Measurements from ENCODE around the gene APC. TPM values are rescaled to one million over a fixed set of nuclear protein-coding genes. Genes with fewer than 3 reads are reported as not detected.

APC gene
- polyA plus RNA-seq, 1 experiment: 14.7 TPM

DNA sequence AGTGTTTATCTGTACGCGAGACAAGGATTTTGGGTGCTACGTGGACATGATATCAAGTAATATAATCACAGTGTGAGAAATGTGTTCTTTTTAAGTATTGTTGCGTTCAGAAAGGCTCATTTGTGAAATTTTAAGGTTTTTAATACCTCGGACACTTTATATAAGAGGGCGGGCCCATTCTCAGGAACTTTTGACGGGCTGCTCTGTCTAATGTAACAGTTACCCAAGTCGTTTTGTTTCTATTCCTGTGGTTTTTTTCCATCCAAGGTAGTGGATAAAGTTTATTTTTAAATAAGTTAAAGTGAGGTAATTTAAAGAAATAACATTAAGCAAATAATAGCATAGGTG is 123.9 kb downstream of the APC start:
- ChIA-PET CTCF (no interaction called here), POLR2A (interaction anchor here (1.4 kb wide), 1 partner anchor 13 kb away, joined by 3 read pairs; no protein-coding TSS in a partner anchor)
- Histone ChIP-seq H3K27me3 (ENCODE audit: control insufficient read depth, insufficient read depth, low read length) (no peaks in the 10 kb centered on the region), H3K4me3 (ENCODE audit: low read depth, low read length) (peak overlapping the region; percentile 82), H3K36me3 (ENCODE audit: control insufficient read depth, insufficient read depth, low read length) (peaks cover 5% of the 10 kb centered on the region)
- TF ChIP-seq, protein P1, sequence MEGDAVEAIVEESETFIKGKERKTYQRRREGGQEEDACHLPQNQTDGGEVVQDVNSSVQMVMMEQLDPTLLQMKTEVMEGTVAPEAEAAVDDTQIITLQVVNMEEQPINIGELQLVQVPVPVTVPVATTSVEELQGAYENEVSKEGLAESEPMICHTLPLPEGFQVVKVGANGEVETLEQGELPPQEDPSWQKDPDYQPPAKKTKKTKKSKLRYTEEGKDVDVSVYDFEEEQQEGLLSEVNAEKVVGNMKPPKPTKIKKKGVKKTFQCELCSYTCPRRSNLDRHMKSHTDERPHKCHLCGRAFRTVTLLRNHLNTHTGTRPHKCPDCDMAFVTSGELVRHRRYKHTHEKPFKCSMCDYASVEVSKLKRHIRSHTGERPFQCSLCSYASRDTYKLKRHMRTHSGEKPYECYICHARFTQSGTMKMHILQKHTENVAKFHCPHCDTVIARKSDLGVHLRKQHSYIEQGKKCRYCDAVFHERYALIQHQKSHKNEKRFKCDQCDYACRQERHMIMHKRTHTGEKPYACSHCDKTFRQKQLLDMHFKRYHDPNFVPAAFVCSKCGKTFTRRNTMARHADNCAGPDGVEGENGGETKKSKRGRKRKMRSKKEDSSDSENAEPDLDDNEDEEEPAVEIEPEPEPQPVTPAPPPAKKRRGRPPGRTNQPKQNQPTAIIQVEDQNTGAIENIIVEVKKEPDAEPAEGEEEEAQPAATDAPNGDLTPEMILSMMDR (IDR thresholded peaks at IDR 0.05; ENCODE audit: insufficient read depth, low read depth, low read length): no peak
- DNase-seq (ENCODE audit: low read depth): no peak

DNA sequence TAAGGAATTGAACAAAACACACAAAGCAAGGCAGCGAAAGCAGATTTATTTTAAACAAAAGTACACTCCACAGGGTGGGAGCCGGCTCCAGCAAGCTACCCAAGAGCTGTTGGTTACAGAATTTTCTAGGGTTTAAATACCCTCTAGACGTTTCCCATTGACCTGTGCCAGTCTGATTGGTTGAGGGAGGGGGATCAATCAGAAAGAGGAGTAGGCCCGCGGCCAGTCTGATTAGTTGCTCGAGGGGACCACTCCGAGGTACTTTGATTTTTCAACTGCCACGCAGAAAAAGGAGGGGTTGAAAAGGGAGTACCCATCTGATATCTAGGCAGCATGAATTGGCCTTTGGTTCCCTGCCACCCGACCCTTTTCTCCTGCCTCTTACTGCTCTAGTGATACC is 124.4 kb downstream of the APC start:
- TF ChIP-seq, protein P1 (IDR thresholded peaks at IDR 0.05; ENCODE audit: insufficient read depth, low read depth, low read length): no peak
- ChIA-PET POLR2A (no interaction called here), CTCF (interaction anchor here (0.6 kb wide), 1 partner anchor 150 kb away, joined by 4 read pairs; no protein-coding TSS in a partner anchor)
- peaks cover 7% of the 10 kb centered on the region for H3K36me3 ChIP-seq (ENCODE audit: control insufficient read depth, insufficient read depth, low read length)
- no peaks in the 10 kb centered on the region for H3K27me3 ChIP-seq (ENCODE audit: control insufficient read depth, insufficient read depth, low read length)
- DNase-seq (ENCODE audit: low read depth): no peak
- peak overlapping the region; percentile 82 for H3K4me3 ChIP-seq (ENCODE audit: low read depth, low read length)

DNA sequence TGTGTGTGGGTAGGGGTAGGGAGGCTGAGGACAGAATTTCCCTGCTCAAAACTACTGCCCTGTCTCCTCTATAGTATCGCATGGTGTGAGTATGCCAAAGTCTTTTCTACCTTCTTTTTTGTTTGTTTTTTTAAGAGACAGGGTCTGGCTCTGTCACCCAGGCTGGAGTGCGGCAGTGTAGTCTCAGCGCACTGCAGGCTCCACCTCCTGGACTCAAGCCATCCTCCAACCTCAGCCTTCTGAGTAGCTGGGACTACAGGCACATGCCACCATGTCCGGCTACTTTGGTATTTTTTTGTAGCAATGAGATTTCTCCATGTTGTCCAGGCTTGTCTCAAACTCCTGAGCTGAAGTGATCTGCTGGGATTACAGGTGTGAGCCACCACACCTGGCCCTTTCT is 125.9 kb downstream of the APC start:
- CTCF ChIA-PET: interaction anchor here (0.6 kb wide), 1 partner anchor 15 kb away, joined by 3 read pairs; no protein-coding TSS in a partner anchor

DNA sequence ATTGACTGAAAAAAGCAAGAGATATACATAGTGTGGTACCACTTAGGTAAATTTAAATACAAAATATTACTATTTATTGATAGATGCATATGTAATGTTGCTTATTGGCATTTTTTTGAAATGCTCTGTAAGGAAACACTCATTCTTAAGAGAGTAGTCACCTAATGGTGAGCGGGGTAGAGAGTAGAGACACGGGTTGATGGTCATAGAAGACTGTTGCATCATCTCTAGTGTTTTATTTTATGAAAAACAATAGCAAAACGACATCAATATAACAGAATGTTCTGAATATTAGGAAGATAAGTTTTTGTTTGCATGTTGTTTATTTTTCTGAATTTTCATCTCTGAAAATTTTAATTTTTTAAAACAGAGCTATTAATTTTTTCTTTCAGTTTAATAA is 127.4 kb downstream of the APC start:
- TF ChIP-seq, protein P1 (IDR thresholded peaks at IDR 0.05; ENCODE audit: insufficient read depth, low read depth, low read length): no peak
- POLR2A ChIA-PET: interaction anchor here (0.7 kb wide), 1 partner anchor 154 kb away, joined by 8 read pairs; no protein-coding TSS in a partner anchor
- no peak for DNase-seq (ENCODE audit: low read depth)
- Histone ChIP-seq H3K27me3 (ENCODE audit: control insufficient read depth, insufficient read depth, low read length) (no peaks in the 10 kb centered on the region), H3K4me3 (ENCODE audit: low read depth, low read length) (no peak overlapping the region), H3K36me3 (ENCODE audit: control insufficient read depth, insufficient read depth, low read length) (peaks cover 8% of the 10 kb centered on the region)
- CTCF ChIA-PET: interaction anchor here (0.8 kb wide), 1 partner anchor 17 kb away, joined by 3 read pairs; no protein-coding TSS in a partner anchor

More for the DNA sequence above, 125.9 kb downstream of the APC start:
- POLR2A ChIA-PET: no interaction called here
- Histone ChIP-seq H3K4me3 (ENCODE audit: low read depth, low read length) (no peak overlapping the region), H3K36me3 (ENCODE audit: control insufficient read depth, insufficient read depth, low read length) (peaks cover 8% of the 10 kb centered on the region), H3K27me3 (ENCODE audit: control insufficient read depth, insufficient read depth, low read length) (no peaks in the 10 kb centered on the region)
- TF ChIP-seq, protein P1 (IDR thresholded peaks at IDR 0.05; ENCODE audit: insufficient read depth, low read depth, low read length): no peak
- no peak for DNase-seq (ENCODE audit: low read depth)

DNA sequence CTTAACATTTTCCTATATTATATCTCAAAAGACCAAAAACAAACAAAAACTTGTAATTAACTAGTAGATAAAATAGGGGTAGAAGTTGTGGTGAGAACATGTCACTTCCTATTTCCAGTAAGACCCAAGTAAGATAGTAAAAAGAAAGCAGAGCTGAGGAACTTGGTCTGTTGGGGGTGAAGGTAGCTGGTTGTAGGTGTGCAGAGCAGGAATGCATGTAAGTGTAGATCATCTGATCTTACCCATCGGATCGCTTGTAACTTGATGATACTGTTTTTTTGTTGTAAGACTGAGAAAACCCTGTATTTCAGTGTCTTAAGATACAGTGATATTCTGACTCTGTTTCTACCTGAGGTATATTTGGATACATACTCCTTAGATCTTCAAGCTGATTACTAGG is 129.1 kb downstream of the APC start:
- Histone ChIP-seq H3K27me3 (ENCODE audit: control insufficient read depth, insufficient read depth, low read length) (no peaks in the 10 kb centered on the region), H3K4me3 (ENCODE audit: low read depth, low read length) (no peak overlapping the region), H3K36me3 (ENCODE audit: control insufficient read depth, insufficient read depth, low read length) (peaks cover 8% of the 10 kb centered on the region)
- TF ChIP-seq, protein P1 (IDR thresholded peaks at IDR 0.05; ENCODE audit: insufficient read depth, low read depth, low read length): no peak
- POLR2A ChIA-PET: no interaction called here
- CTCF ChIA-PET: no interaction called here
- DNase-seq (ENCODE audit: low read depth): no peak
